Measurements from ENCODE around the gene LGR4. TPM values are rescaled to one million over a fixed set of nuclear protein-coding genes. Genes with fewer than 3 reads are reported as not detected.
"Not testable (repeated sequence)": the region's sequence is repeated elsewhere in the genome, so short reads cannot be mapped to it uniquely, and the experiment has no call there.

The LGR4 gene, protein sequence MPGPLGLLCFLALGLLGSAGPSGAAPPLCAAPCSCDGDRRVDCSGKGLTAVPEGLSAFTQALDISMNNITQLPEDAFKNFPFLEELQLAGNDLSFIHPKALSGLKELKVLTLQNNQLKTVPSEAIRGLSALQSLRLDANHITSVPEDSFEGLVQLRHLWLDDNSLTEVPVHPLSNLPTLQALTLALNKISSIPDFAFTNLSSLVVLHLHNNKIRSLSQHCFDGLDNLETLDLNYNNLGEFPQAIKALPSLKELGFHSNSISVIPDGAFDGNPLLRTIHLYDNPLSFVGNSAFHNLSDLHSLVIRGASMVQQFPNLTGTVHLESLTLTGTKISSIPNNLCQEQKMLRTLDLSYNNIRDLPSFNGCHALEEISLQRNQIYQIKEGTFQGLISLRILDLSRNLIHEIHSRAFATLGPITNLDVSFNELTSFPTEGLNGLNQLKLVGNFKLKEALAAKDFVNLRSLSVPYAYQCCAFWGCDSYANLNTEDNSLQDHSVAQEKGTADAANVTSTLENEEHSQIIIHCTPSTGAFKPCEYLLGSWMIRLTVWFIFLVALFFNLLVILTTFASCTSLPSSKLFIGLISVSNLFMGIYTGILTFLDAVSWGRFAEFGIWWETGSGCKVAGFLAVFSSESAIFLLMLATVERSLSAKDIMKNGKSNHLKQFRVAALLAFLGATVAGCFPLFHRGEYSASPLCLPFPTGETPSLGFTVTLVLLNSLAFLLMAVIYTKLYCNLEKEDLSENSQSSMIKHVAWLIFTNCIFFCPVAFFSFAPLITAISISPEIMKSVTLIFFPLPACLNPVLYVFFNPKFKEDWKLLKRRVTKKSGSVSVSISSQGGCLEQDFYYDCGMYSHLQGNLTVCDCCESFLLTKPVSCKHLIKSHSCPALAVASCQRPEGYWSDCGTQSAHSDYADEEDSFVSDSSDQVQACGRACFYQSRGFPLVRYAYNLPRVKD
- total RNA-seq: 56.1 and 96.9 TPM in 2 replicates

DNA sequence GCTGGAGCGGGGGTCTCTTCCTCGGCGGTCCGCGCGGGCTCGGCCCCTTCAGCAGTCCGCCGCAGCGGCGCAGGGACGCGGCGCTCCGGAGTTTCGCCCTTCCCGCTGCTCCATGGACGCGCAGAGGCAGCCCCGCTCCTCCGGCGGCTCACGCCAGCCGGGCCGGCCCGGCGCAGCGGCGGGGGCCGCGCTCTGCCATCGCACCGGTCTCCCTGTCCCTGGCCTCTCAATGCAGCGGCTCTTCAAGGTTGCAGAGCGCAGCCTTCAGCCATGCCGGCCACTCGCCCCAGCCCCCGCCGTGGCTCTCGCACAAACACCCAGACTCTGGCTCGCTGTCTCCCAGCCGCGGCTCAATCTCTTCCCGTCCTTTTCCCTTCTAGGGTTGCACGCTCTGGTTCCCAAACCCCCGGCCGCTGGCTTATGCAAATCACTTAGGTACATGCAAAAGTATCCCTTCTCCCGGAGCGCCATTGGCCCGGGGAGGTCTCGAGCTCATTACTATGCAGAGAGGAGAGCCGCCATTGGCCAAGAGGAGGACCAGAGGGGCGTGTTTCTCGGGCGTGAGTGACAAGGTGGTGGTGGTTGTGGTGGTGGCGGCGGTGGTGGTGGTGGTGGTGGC, at the start of gene LGR4:
LGR4 (minus strand) TSS at position 393 of the 619 bp plus-strand sequence. CDS start 488 bp downstream, outside the sequence.
- peak within 1 kb of the TSS; percentile 94 for H3K4me2 ChIP-seq (ENCODE audit: insufficient read depth, low read length)
- peak within 1 kb of the TSS; percentile 79 for H3K27ac ChIP-seq (ENCODE audit: low read depth, low read length)
- H3K27me3 ChIP-seq (ENCODE audit: insufficient read depth, low read length): no peaks in the 10 kb centered on the region
- TF ChIP-seq, protein P1, sequence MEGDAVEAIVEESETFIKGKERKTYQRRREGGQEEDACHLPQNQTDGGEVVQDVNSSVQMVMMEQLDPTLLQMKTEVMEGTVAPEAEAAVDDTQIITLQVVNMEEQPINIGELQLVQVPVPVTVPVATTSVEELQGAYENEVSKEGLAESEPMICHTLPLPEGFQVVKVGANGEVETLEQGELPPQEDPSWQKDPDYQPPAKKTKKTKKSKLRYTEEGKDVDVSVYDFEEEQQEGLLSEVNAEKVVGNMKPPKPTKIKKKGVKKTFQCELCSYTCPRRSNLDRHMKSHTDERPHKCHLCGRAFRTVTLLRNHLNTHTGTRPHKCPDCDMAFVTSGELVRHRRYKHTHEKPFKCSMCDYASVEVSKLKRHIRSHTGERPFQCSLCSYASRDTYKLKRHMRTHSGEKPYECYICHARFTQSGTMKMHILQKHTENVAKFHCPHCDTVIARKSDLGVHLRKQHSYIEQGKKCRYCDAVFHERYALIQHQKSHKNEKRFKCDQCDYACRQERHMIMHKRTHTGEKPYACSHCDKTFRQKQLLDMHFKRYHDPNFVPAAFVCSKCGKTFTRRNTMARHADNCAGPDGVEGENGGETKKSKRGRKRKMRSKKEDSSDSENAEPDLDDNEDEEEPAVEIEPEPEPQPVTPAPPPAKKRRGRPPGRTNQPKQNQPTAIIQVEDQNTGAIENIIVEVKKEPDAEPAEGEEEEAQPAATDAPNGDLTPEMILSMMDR (IDR thresholded peaks at IDR 0.05; ENCODE audit: extremely low read depth, low read depth, low read length): no peak
- no peaks in the 10 kb centered on the region for H3K9me3 ChIP-seq (ENCODE audit: low read depth, low read length)
- H3K4me1 ChIP-seq (ENCODE audit: insufficient read depth, low read length): peaks cover 42% of the 10 kb centered on the region
- no peaks in the 10 kb centered on the region for H3K36me3 ChIP-seq (ENCODE audit: insufficient read depth, low read length)
- peak within 1 kb of the TSS; percentile 90 for H2AFZ ChIP-seq (ENCODE audit: low read length)
- peak; percentile 97 for DNase-seq (ENCODE audit: insufficient read length, low spot score, missing footprints)
- H3K4me3 ChIP-seq (ENCODE audit: insufficient read depth, low read length): peak within 1 kb of the TSS; percentile 88
- peaks cover 17% of the 10 kb centered on the region for H4K20me1 ChIP-seq (ENCODE audit: insufficient read depth, low read length)
- H3K79me2 ChIP-seq (ENCODE audit: insufficient read depth, low read length): peaks cover 43% of the 10 kb centered on the region

GRCh38 chr11:27520226-27520625, 47.6 kb upstream of the LGR4 start:
- Histone ChIP-seq H3K4me1 (ENCODE audit: insufficient read depth, low read length) (peaks cover 15% of the 10 kb centered on the region), H3K4me2 (ENCODE audit: insufficient read depth, low read length) (no peak overlapping the region), H2AFZ (ENCODE audit: low read length) (no peak overlapping the region), H3K9me3 (ENCODE audit: low read depth, low read length) (no peaks in the 10 kb centered on the region), H4K20me1 (ENCODE audit: insufficient read depth, low read length) (no peaks in the 10 kb centered on the region), H3K36me3 (ENCODE audit: insufficient read depth, low read length) (no peaks in the 10 kb centered on the region), H3K27me3 (ENCODE audit: insufficient read depth, low read length) (no peaks in the 10 kb centered on the region), H3K4me3 (ENCODE audit: insufficient read depth, low read length) (no peak overlapping the region), H3K79me2 (ENCODE audit: insufficient read depth, low read length) (no peaks in the 10 kb centered on the region), H3K27ac (ENCODE audit: low read depth, low read length) (no peak overlapping the region)
- DNase-seq (ENCODE audit: insufficient read length, low spot score, missing footprints): no peak
- TF ChIP-seq, protein P1 (IDR thresholded peaks at IDR 0.05; ENCODE audit: extremely low read depth, low read depth, low read length): no peak

DNA sequence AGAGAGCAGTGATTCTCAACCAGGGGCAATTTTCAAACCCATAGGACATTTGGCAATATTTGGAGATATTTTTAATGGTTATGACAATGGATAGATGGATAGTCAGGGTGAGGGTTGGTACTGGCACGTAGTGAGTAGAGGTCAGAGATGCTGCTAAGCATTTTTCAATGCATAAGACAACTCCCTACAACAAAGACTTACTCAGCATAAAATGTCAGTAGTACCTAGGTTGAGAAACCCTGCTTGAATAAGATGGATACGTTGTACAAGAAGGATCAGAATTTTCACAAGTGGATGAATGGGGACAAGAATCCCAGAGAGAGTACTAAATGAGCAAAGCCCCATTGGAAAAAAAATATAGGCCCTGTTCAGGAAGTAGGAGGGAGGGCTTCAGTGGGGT, 45.9 kb upstream of the LGR4 start:
- TF ChIP-seq, protein P1 (IDR thresholded peaks at IDR 0.05; ENCODE audit: extremely low read depth, low read depth, low read length): no peak
- Histone ChIP-seq H3K4me3 (ENCODE audit: insufficient read depth, low read length) (no peak overlapping the region), H3K27me3 (ENCODE audit: insufficient read depth, low read length) (no peaks in the 10 kb centered on the region), H3K4me1 (ENCODE audit: insufficient read depth, low read length) (peaks cover 12% of the 10 kb centered on the region), H2AFZ (ENCODE audit: low read length) (no peak overlapping the region), H3K36me3 (ENCODE audit: insufficient read depth, low read length) (no peaks in the 10 kb centered on the region), H3K79me2 (ENCODE audit: insufficient read depth, low read length) (no peaks in the 10 kb centered on the region), H3K27ac (ENCODE audit: low read depth, low read length) (no peak overlapping the region), H4K20me1 (ENCODE audit: insufficient read depth, low read length) (no peaks in the 10 kb centered on the region), H3K4me2 (ENCODE audit: insufficient read depth, low read length) (no peak overlapping the region), H3K9me3 (ENCODE audit: low read depth, low read length) (no peaks in the 10 kb centered on the region)
- no peak for DNase-seq (ENCODE audit: insufficient read length, low spot score, missing footprints)

DNA sequence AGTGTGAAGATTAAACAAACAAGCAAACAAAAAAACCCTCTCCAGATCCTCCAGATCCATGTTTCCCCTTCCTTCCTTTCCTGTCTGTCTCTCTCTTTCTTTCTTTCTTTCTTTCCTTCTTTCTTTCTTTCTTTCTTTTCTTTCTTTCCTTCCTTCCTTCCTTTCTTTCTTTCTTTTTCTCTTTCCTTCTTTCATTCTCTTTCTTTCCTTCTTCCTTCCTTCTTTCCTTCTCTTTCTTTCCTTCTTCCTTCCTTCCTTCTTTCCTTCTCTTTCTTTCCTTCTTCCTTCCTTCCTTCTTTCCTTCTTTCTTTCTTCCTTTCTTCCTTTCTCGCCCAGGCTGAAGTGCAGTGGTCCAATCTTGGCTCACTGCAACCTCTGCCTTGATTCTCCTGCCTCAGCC, 44.9 kb upstream of the LGR4 start:
- not testable (repeated sequence) for H2AFZ ChIP-seq (ENCODE audit: low read length); H3K27me3 ChIP-seq (ENCODE audit: insufficient read depth, low read length); DNase-seq (ENCODE audit: insufficient read length, low spot score, missing footprints); H3K27ac ChIP-seq (ENCODE audit: low read depth, low read length); H4K20me1 ChIP-seq (ENCODE audit: insufficient read depth, low read length); H3K4me2 ChIP-seq (ENCODE audit: insufficient read depth, low read length); H3K36me3 ChIP-seq (ENCODE audit: insufficient read depth, low read length); H3K9me3 ChIP-seq (ENCODE audit: low read depth, low read length); H3K4me3 ChIP-seq (ENCODE audit: insufficient read depth, low read length); H3K79me2 ChIP-seq (ENCODE audit: insufficient read depth, low read length)
- peaks cover 11% of the 10 kb centered on the region for H3K4me1 ChIP-seq (ENCODE audit: insufficient read depth, low read length)
